Measurements from ENCODE around the gene ASB10. TPM values are rescaled to one million over a fixed set of nuclear protein-coding genes. Genes with fewer than 3 reads are reported as not detected.
A peak's percentile ranks its signal among the peaks of the same experiment; 100 is the strongest.

ASB10 gene
- total RNA-seq, 1 donor: not detected

GRCh38 chr7:151126491-151127137, 60.4 kb downstream of the ASB10 start:
- Histone ChIP-seq H4K20me1 (ENCODE audit: insufficient read depth, low read length) (peaks cover 26% of the 10 kb centered on the region), H3K4me3 (ENCODE audit: insufficient read depth, low read length) (no peak overlapping the region), H3K4me1 (ENCODE audit: insufficient read depth, low read length) (no peaks in the 10 kb centered on the region), H3K36me3 (ENCODE audit: insufficient read depth, low read length) (peaks cover 26% of the 10 kb centered on the region), H3K79me2 (ENCODE audit: insufficient read depth, low read length) (no peaks in the 10 kb centered on the region), H2AFZ (ENCODE audit: low read length) (no peak overlapping the region), H3K27me3 (ENCODE audit: insufficient read depth, low read length) (no peaks in the 10 kb centered on the region), H3K9me3 (ENCODE audit: low read depth, low read length) (no peaks in the 10 kb centered on the region), H3K27ac (ENCODE audit: low read depth, low read length) (no peak overlapping the region), H3K4me2 (ENCODE audit: insufficient read depth, low read length) (no peak overlapping the region)
- TF ChIP-seq CTCF (IDR thresholded peaks at IDR 0.05; ENCODE audit: extremely low read depth, low read depth, low read length): no peak
- peak; percentile 80 for DNase-seq (ENCODE audit: insufficient read length, low spot score, missing footprints)

- no peak for TF ChIP-seq CTCF (IDR thresholded peaks at IDR 0.05; ENCODE audit: extremely low read depth, low read depth, low read length)
Observed at GRCh38 chr7:151125846-151126481, 61.1 kb downstream of the ASB10 start.

More at GRCh38 chr7:151125846-151126481, 61.1 kb downstream of the ASB10 start:
- no peaks in the 10 kb centered on the region for H3K4me1 ChIP-seq (ENCODE audit: insufficient read depth, low read length)
- no peak overlapping the region for H3K27ac ChIP-seq (ENCODE audit: low read depth, low read length)
- H3K4me2 ChIP-seq (ENCODE audit: insufficient read depth, low read length): peak overlapping the region; percentile 51
- H3K27me3 ChIP-seq (ENCODE audit: insufficient read depth, low read length): no peaks in the 10 kb centered on the region
- H3K36me3 ChIP-seq (ENCODE audit: insufficient read depth, low read length): peaks cover 25% of the 10 kb centered on the region
- H3K4me3 ChIP-seq (ENCODE audit: insufficient read depth, low read length): peak overlapping the region; percentile 55
- no peaks in the 10 kb centered on the region for H3K79me2 ChIP-seq (ENCODE audit: insufficient read depth, low read length)
- peaks cover 26% of the 10 kb centered on the region for H4K20me1 ChIP-seq (ENCODE audit: insufficient read depth, low read length)
- DNase-seq (ENCODE audit: insufficient read length, low spot score, missing footprints): peak; percentile 93
- H3K9me3 ChIP-seq (ENCODE audit: low read depth, low read length): no peaks in the 10 kb centered on the region
- H2AFZ ChIP-seq (ENCODE audit: low read length): no peak overlapping the region

Other genes starting within 250 kb of the ASB10 start
- not detected in 2 replicates for gene KCNH2, start 208.9 kb downstream of the ASB10 start, total RNA-seq
- not detected in 2 replicates for gene NOS3, start 196.2 kb downstream of the ASB10 start, total RNA-seq
- not detected in 2 replicates for gene ATG9B, start 162.8 kb downstream of the ASB10 start, total RNA-seq
- 32.6 and 35.1 TPM in 2 replicates for gene ABCB8, start 158.8 kb downstream of the ASB10 start, total RNA-seq
- under 0.01 and 0.29 TPM in 2 replicates for gene ASIC3, start 138.7 kb downstream of the ASB10 start, total RNA-seq
- 15.9 and 17.0 TPM in 2 replicates for gene CDK5, start 129.4 kb downstream of the ASB10 start, total RNA-seq
- gene SLC4A2, start 127.7 kb downstream of the ASB10 start, total RNA-seq: 52.2 and 61.5 TPM in 2 replicates
- gene FASTK, start 106.4 kb downstream of the ASB10 start, total RNA-seq: 87.6 and 95.2 TPM in 2 replicates
- 17.4 and 18.1 TPM in 2 replicates for gene TMUB1, start 103.8 kb downstream of the ASB10 start, total RNA-seq
- 39.8 and 45.7 TPM in 2 replicates for gene AGAP3, start 100.8 kb downstream of the ASB10 start, total RNA-seq
- not detected in 2 replicates for gene GBX1, start 19.6 kb downstream of the ASB10 start, total RNA-seq
- not detected in 2 replicates for gene H2BK1, start 23.2 kb upstream of the ASB10 start, total RNA-seq
- gene ABCF2, start 40.0 kb upstream of the ASB10 start, total RNA-seq: 55.1 and 65.9 TPM in 2 replicates
- 77.5 and 83.2 TPM in 2 replicates for gene CHPF2, start 45.2 kb upstream of the ASB10 start, total RNA-seq
- gene SMARCD3, start 61.4 kb upstream of the ASB10 start, total RNA-seq: 37.4 and 40.2 TPM in 2 replicates
- gene NUB1, start 154.6 kb upstream of the ASB10 start, total RNA-seq: 48.9 and 50.7 TPM in 2 replicates
- gene WDR86, start 222.8 kb upstream of the ASB10 start, total RNA-seq: 8.5 and 15.6 TPM in 2 replicates